Measurements from ENCODE around the gene MYBPC2.
A peak's percentile ranks its signal among the peaks of the same experiment; 100 is the strongest.

MYBPC2 gene

GRCh38 chr19:50462970-50463369, 30.3 kb downstream of the MYBPC2 start:
- Histone ChIP-seq H2BK120ac (ENCODE audit: insufficient read depth, low read length, poor library complexity) (no peak overlapping the region), H3K9me3 (ENCODE audit: insufficient read depth, low read depth, low read length) (peaks cover 3% of the 10 kb centered on the region)

GRCh38 chr19:50464348-50464747, 31.7 kb downstream of the MYBPC2 start:
- no peaks in the 10 kb centered on the region for H3K79me2 ChIP-seq (ENCODE audit: control insufficient read depth, insufficient read depth, low read length, poor library complexity)
- H3K23ac ChIP-seq (ENCODE audit: low read length) = no peak overlapping the region
- no peaks in the 10 kb centered on the region for H3K36me3 ChIP-seq (ENCODE audit: control insufficient read depth in 1 of 2, insufficient read depth in 2 of 2, low read length in 2 of 2)
- H3K4me2 ChIP-seq (ENCODE audit: low read length) = no peak overlapping the region
- H2BK12ac ChIP-seq (ENCODE audit: low read length) = no peak overlapping the region
- no peak overlapping the region for H2AK5ac ChIP-seq (ENCODE audit: low read length)
- no peaks in the 10 kb centered on the region for H3K27me3 ChIP-seq (ENCODE audit: insufficient read depth, low read length)
- peaks cover 3% of the 10 kb centered on the region for H3K9me3 ChIP-seq (ENCODE audit: insufficient read depth, low read depth, low read length)
- H4K12ac ChIP-seq (ENCODE audit: low read depth, low read length) = no peak overlapping the region
- H3K9ac ChIP-seq (ENCODE audit: low read length) = no peak overlapping the region
- no peak overlapping the region for H4K8ac ChIP-seq (ENCODE audit: low read depth, low read length)
- DNase-seq = no peak
- H3K4me1 ChIP-seq (ENCODE audit: control insufficient read depth in 1 of 2, insufficient read depth in 2 of 2, low read length in 2 of 2) = peaks cover 0 to 10% of the 10 kb centered on the region in 2 experiments
- H3K14ac ChIP-seq (ENCODE audit: low read length) = no peak overlapping the region
- no peak overlapping the region for H3K18ac ChIP-seq (ENCODE audit: low read length)
- no peak overlapping the region for H2AFZ ChIP-seq (ENCODE audit: insufficient read depth, low read length, poor library complexity)
- H2BK5ac ChIP-seq (ENCODE audit: low read depth, low read length, poor library complexity) = no peak overlapping the region
- H3K4me3 ChIP-seq (ENCODE audit: low read depth, low read length) = no peak overlapping the region
- H3K79me1 ChIP-seq (ENCODE audit: low read length) = no peaks in the 10 kb centered on the region
- no peak overlapping the region for H4K91ac ChIP-seq (ENCODE audit: low read depth, low read length)
- no CpG with 5 or more reads among the region's 19 CpGs for WGBS (ENCODE audit: extremely low coverage, insufficient coverage, insufficient read length)
- H3K27ac ChIP-seq (ENCODE audit: low read depth, low read length) = no peak overlapping the region
- H2BK120ac ChIP-seq (ENCODE audit: insufficient read depth, low read length, poor library complexity) = no peak overlapping the region
- H3K4ac ChIP-seq (ENCODE audit: low read depth, low read length) = no peak overlapping the region

More at GRCh38 chr19:50462970-50463369, 30.3 kb downstream of the MYBPC2 start:
- H2AFZ ChIP-seq (ENCODE audit: insufficient read depth, low read length, poor library complexity) = no peak overlapping the region
- no peak overlapping the region for H3K4me2 ChIP-seq (ENCODE audit: low read length)
- H3K4ac ChIP-seq (ENCODE audit: low read depth, low read length) = no peak overlapping the region
- no peak overlapping the region for H3K9ac ChIP-seq (ENCODE audit: low read length)
- no peak overlapping the region for H2AK5ac ChIP-seq (ENCODE audit: low read length)
- H3K18ac ChIP-seq (ENCODE audit: low read length) = no peak overlapping the region
- no peak overlapping the region for H2BK12ac ChIP-seq (ENCODE audit: low read length)
- H2BK5ac ChIP-seq (ENCODE audit: low read depth, low read length, poor library complexity) = no peak overlapping the region
- H3K27ac ChIP-seq (ENCODE audit: low read depth, low read length) = no peak overlapping the region
- DNase-seq = no peak
- no peak overlapping the region for H3K23ac ChIP-seq (ENCODE audit: low read length)
- no peaks in the 10 kb centered on the region for H3K36me3 ChIP-seq (ENCODE audit: control insufficient read depth in 1 of 2, insufficient read depth in 2 of 2, low read length in 2 of 2)
- WGBS (ENCODE audit: extremely low coverage, insufficient coverage, insufficient read length) = no CpG with 5 or more reads among the region's 7 CpGs
- H3K27me3 ChIP-seq (ENCODE audit: insufficient read depth, low read length) = no peaks in the 10 kb centered on the region
- no peaks in the 10 kb centered on the region for H3K79me1 ChIP-seq (ENCODE audit: low read length)
- H3K14ac ChIP-seq (ENCODE audit: low read length) = no peak overlapping the region
- H4K8ac ChIP-seq (ENCODE audit: low read depth, low read length) = no peak overlapping the region
- H3K79me2 ChIP-seq (ENCODE audit: control insufficient read depth, insufficient read depth, low read length, poor library complexity) = no peaks in the 10 kb centered on the region
- H3K4me1 ChIP-seq (ENCODE audit: control insufficient read depth in 1 of 2, insufficient read depth in 2 of 2, low read length in 2 of 2) = peaks cover 0 to 10% of the 10 kb centered on the region in 2 experiments
- no peak overlapping the region for H4K91ac ChIP-seq (ENCODE audit: low read depth, low read length)
- H4K12ac ChIP-seq (ENCODE audit: low read depth, low read length) = no peak overlapping the region
- no peak overlapping the region for H3K4me3 ChIP-seq (ENCODE audit: low read depth, low read length)

- Histone ChIP-seq H4K8ac (ENCODE audit: low read depth, low read length) (no peak overlapping the region), H4K12ac (ENCODE audit: low read depth, low read length) (no peak overlapping the region), H2AFZ (ENCODE audit: insufficient read depth, low read length, poor library complexity) (no peak overlapping the region), H3K79me1 (ENCODE audit: low read length) (no peaks in the 10 kb centered on the region), H2AK5ac (ENCODE audit: low read length) (no peak overlapping the region), H2BK5ac (ENCODE audit: low read depth, low read length, poor library complexity) (no peak overlapping the region), H3K36me3 (ENCODE audit: control insufficient read depth in 1 of 2, insufficient read depth in 2 of 2, low read length in 2 of 2) (no peaks in the 10 kb centered on the region), H3K4me3 (ENCODE audit: low read depth, low read length) (no peak overlapping the region), H4K91ac (ENCODE audit: low read depth, low read length) (no peak overlapping the region), H3K23ac (ENCODE audit: low read length) (no peak overlapping the region), H3K4me1 (ENCODE audit: control insufficient read depth in 1 of 2, insufficient read depth in 2 of 2, low read length in 2 of 2) (peaks cover 0 to 9% of the 10 kb centered on the region in 2 experiments), H3K4ac (ENCODE audit: low read depth, low read length) (no peak overlapping the region), H3K14ac (ENCODE audit: low read length) (no peak overlapping the region), H3K18ac (ENCODE audit: low read length) (no peak overlapping the region), H3K9ac (ENCODE audit: low read length) (no peak overlapping the region), H3K27me3 (ENCODE audit: insufficient read depth, low read length) (no peaks in the 10 kb centered on the region), H3K79me2 (ENCODE audit: control insufficient read depth, insufficient read depth, low read length, poor library complexity) (no peaks in the 10 kb centered on the region), H2BK120ac (ENCODE audit: insufficient read depth, low read length, poor library complexity) (no peak overlapping the region), H2BK12ac (ENCODE audit: low read length) (no peak overlapping the region), H3K27ac (ENCODE audit: low read depth, low read length) (no peak overlapping the region), H3K9me3 (ENCODE audit: insufficient read depth, low read depth, low read length) (peaks cover 2% of the 10 kb centered on the region), H3K4me2 (ENCODE audit: low read length) (no peak overlapping the region)
- WGBS (ENCODE audit: extremely low coverage, insufficient coverage, insufficient read length) = no CpG with 5 or more reads among the region's 13 CpGs
- no peak for DNase-seq
Measured at GRCh38 chr19:50465000-50465399, 32.3 kb downstream of the MYBPC2 start.

- Histone ChIP-seq H2AK5ac (ENCODE audit: low read length) (peak overlapping the region; percentile 57), H3K36me3 (ENCODE audit: control insufficient read depth in 1 of 2, insufficient read depth in 2 of 2, low read length in 2 of 2) (no peaks in the 10 kb centered on the region), H2BK12ac (ENCODE audit: low read length) (no peak overlapping the region)
Measured at GRCh38 chr19:50465986-50466705, 33.5 kb downstream of the MYBPC2 start.

More at GRCh38 chr19:50465986-50466705, 33.5 kb downstream of the MYBPC2 start:
- DNase-seq = peak in 1 of 2 donors; percentile 31
- Histone ChIP-seq H2AFZ (ENCODE audit: insufficient read depth, low read length, poor library complexity) (peak overlapping the region; percentile 23), H4K12ac (ENCODE audit: low read depth, low read length) (peak overlapping the region; percentile 32), H4K8ac (ENCODE audit: low read depth, low read length) (peak overlapping the region; percentile 28), H2BK120ac (ENCODE audit: insufficient read depth, low read length, poor library complexity) (no peak overlapping the region), H3K14ac (ENCODE audit: low read length) (no peak overlapping the region), H3K9ac (ENCODE audit: low read length) (no peak overlapping the region), H3K27ac (ENCODE audit: low read depth, low read length) (no peak overlapping the region), H3K9me3 (ENCODE audit: insufficient read depth, low read depth, low read length) (peaks cover 2% of the 10 kb centered on the region), H3K27me3 (ENCODE audit: insufficient read depth, low read length) (no peaks in the 10 kb centered on the region), H3K4me3 (ENCODE audit: low read depth, low read length) (no peak overlapping the region), H2BK5ac (ENCODE audit: low read depth, low read length, poor library complexity) (no peak overlapping the region), H3K4ac (ENCODE audit: low read depth, low read length) (no peak overlapping the region), H4K91ac (ENCODE audit: low read depth, low read length) (no peak overlapping the region), H3K79me2 (ENCODE audit: control insufficient read depth, insufficient read depth, low read length, poor library complexity) (no peaks in the 10 kb centered on the region), H3K23ac (ENCODE audit: low read length) (no peak overlapping the region), H3K4me2 (ENCODE audit: low read length) (no peak overlapping the region), H3K18ac (ENCODE audit: low read length) (no peak overlapping the region), H3K4me1 (ENCODE audit: control insufficient read depth in 1 of 2, insufficient read depth in 2 of 2, low read length in 2 of 2) (peaks cover 0 to 6% of the 10 kb centered on the region in 2 experiments), H3K79me1 (ENCODE audit: low read length) (no peaks in the 10 kb centered on the region)
- WGBS (ENCODE audit: extremely low coverage, insufficient coverage, insufficient read length) = no CpG with 5 or more reads among the region's 29 CpGs

Measured in trophoblast cell (in vitro differentiated cells and primary cell).